ENCODE results near the gene ACBD4. TPM values are rescaled to one million over a fixed set of nuclear protein-coding genes. Genes with fewer than 3 reads are reported as not detected.

Gene ACBD4
- polyA plus RNA-seq, 1 of the 3 experiments (the other 2 are of a cell fraction): 15.8 TPM

GRCh38 chr17:45098869-45099616, 36.4 kb upstream of the ACBD4 start:
- peak; percentile 93 for DNase-seq
- H3K9me2 ChIP-seq: no peaks in the 10 kb centered on the region
- no peak overlapping the region for H2AFZ ChIP-seq (ENCODE audit: low read depth)
- H3K4me1 ChIP-seq (ENCODE audit: control insufficient read depth in 1 of 2, insufficient read depth in 2 of 2, low read depth in 1 of 2, low read length in 1 of 2): peaks cover 0 to under 1% of the 10 kb centered on the region in 2 experiments; a peak in 1 of 4 replicates
- no peaks in the 10 kb centered on the region for H3K9me3 ChIP-seq
- CTCF ChIA-PET: interaction anchor here (0.6 to 14.8 kb wide), 63 partner anchors 9 to 385 kb away, joined by 3 to 194 read pairs (median 6); partner anchors contain the start of genes ACBD4, EFTUD2, GFAP and HEXIM1
- no peaks in the 10 kb centered on the region for H4K20me1 ChIP-seq (ENCODE audit: insufficient read depth)
- peaks cover 21% of the 10 kb centered on the region for H3K79me2 ChIP-seq (ENCODE audit: insufficient read depth)
- 37% methylated on average over 6 of the region's 9 CpGs for WGBS (ENCODE audit: low lambda C conversion rate)
- no peak overlapping the region for H3K4me2 ChIP-seq
- H3K4me3 ChIP-seq (ENCODE audit: low read depth in 2 of 2, low read length in 1 of 2): no peak overlapping the region; a peak in 1 of 4 replicates
- POLR2A ChIA-PET: interaction anchor here (0.9 kb wide), 1 partner anchor 38 kb away, joined by 3 read pairs; no protein-coding TSS in a partner anchor
- peaks cover 2% of the 10 kb centered on the region for H3F3A ChIP-seq (replicated peaks; ENCODE audit: insufficient read depth)
- H3K36me3 ChIP-seq (replicated peaks in 1 of 2; ENCODE audit: control insufficient read depth in 1 of 2, insufficient read depth in 2 of 2, low read length in 1 of 2): peaks cover 62 to 63% of the 10 kb centered on the region in 2 experiments
- peak overlapping the region in 1 of 2 experiments; percentile 19; a peak in 1 of 4 replicates for H3K27ac ChIP-seq (ENCODE audit: low read depth in 2 of 2, low read length in 1 of 2)
- H3K9ac ChIP-seq: no peak overlapping the region
- H3K27me3 ChIP-seq (ENCODE audit: insufficient read depth): no peaks in the 10 kb centered on the region
- TF ChIP-seq SMC3 (IDR thresholded peaks at IDR 0.05; ENCODE audit: low read depth, low read length): peak; percentile 80
- TF ChIP-seq TEAD4 (IDR thresholded peaks at IDR 0.05; ENCODE audit: borderline replicate concordance, insufficient read depth): no peak
- TF ChIP-seq, protein P1, sequence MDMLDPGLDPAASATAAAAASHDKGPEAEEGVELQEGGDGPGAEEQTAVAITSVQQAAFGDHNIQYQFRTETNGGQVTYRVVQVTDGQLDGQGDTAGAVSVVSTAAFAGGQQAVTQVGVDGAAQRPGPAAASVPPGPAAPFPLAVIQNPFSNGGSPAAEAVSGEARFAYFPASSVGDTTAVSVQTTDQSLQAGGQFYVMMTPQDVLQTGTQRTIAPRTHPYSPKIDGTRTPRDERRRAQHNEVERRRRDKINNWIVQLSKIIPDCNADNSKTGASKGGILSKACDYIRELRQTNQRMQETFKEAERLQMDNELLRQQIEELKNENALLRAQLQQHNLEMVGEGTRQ (IDR thresholded peaks at IDR 0.05; ENCODE audit: borderline replicate concordance, low read depth, low read length): 0 out of 2 replicates have a peak, but pooled peaks have one; percentile 4
- TF ChIP-seq RAD21 (IDR thresholded peaks at IDR 0.05; ENCODE audit: low read length): peak; percentile 83
- TF ChIP-seq CTCF (IDR thresholded peaks at IDR 0.05): peak; percentile 91

GRCh38 chr17:45101546-45101882, 34.0 kb upstream of the ACBD4 start:
- WGBS (ENCODE audit: low lambda C conversion rate): 98% methylated on average over 9 of the region's 9 CpGs
- CTCF ChIA-PET: interaction anchor here (4.8 to 5.5 kb wide), 2 partner anchors 31 to 33 kb away, joined by 28 to 33 read pairs; partner anchors contain the start of genes ACBD4 and PLCD3

More at GRCh38 chr17:45101546-45101882, 34.0 kb upstream of the ACBD4 start:
- Histone ChIP-seq H3K9ac (no peak overlapping the region), H3K79me2 (ENCODE audit: insufficient read depth) (peaks cover 5% of the 10 kb centered on the region; the same call in 1 of the 2 replicates), H3K4me3 (ENCODE audit: low read depth in 2 of 2, low read length in 1 of 2) (no peak overlapping the region), H3K4me2 (no peak overlapping the region), H3K36me3 (replicated peaks in 1 of 2; ENCODE audit: control insufficient read depth in 1 of 2, insufficient read depth in 2 of 2, low read length in 1 of 2) (peaks cover 48 to 78% of the 10 kb centered on the region in 2 experiments), H3F3A (replicated peaks; ENCODE audit: insufficient read depth) (no peaks in the 10 kb centered on the region), H4K20me1 (ENCODE audit: insufficient read depth) (no peaks in the 10 kb centered on the region), H3K4me1 (ENCODE audit: control insufficient read depth in 1 of 2, insufficient read depth in 2 of 2, low read depth in 1 of 2, low read length in 1 of 2) (no peaks in the 10 kb centered on the region), H3K27me3 (ENCODE audit: insufficient read depth) (no peaks in the 10 kb centered on the region), H3K9me2 (no peaks in the 10 kb centered on the region), H3K27ac (ENCODE audit: low read depth in 2 of 2, low read length in 1 of 2) (no peak overlapping the region), H3K9me3 (no peaks in the 10 kb centered on the region), H2AFZ (ENCODE audit: low read depth) (no peak overlapping the region)
- TF ChIP-seq RAD21 (IDR thresholded peaks at IDR 0.05; ENCODE audit: low read length) (no peak), TAF1 (IDR thresholded peaks at IDR 0.05; ENCODE audit: borderline replicate concordance, low read depth, low read length) (no peak), ELF1 (IDR thresholded peaks at IDR 0.05) (no peak), FOXM1 (IDR thresholded peaks at IDR 0.05; ENCODE audit: low read depth) (no peak), CHD2 (IDR thresholded peaks at IDR 0.05; ENCODE audit: low read length, partially characterized antibody) (no peak), YY1 (IDR thresholded peaks at IDR 0.05; ENCODE audit: low read depth) (no peak), CTCF (IDR thresholded peaks at IDR 0.05) (no peak), TCF12 (IDR thresholded peaks at IDR 0.05) (no peak), SMC3 (IDR thresholded peaks at IDR 0.05; ENCODE audit: low read depth, low read length) (no peak)
- TF ChIP-seq, protein P1 (IDR thresholded peaks at IDR 0.05; ENCODE audit: borderline replicate concordance, low read depth, low read length): no peak
- POLR2A ChIA-PET: no interaction called here
- DNase-seq: no peak

Measured in SK-N-SH (cell line).